Activated naive CD4-positive, alpha-beta T cell treated with anti-CD3 and anti-CD28 coated beads, Interleukin-2, amount 50 U/mL, for 72 hours (primary cell): ENCODE measurements around the gene MEX3D. TPM values are rescaled to one million over a fixed set of nuclear protein-coding genes. Genes with fewer than 3 reads are reported as not detected.
"Not testable (repeated sequence)": the region's sequence is repeated elsewhere in the genome, so short reads cannot be mapped to it uniquely, and the experiment has no call there.

Source experiments
- ATAC-seq, 2 donors: fragments of 150-1000 bp; cut with Tn5 transposase; 2 replicates each; pipeline ENCODE4 v1.10.0; 2021; ENCODE audit warnings: mild to moderate bottlenecking in 2 of 2, moderate library complexity in 2 of 2
- DNase-seq, 2 donors: peaks; one replicate each; pipeline ENCODE4 v3.0.0; 2021 to 2022; ENCODE audit warnings: low spot score in 2 of 2
- H3K27ac Mint-ChIP-seq, 2 donors: one replicate each; pipeline ENCODE4 v1.8.0; 2022; ENCODE audit warnings: mild to moderate bottlenecking in 2 of 2, mixed read lengths in 2 of 2
- H3K36me3 Mint-ChIP-seq, 2 donors: one replicate each; pipeline ENCODE4 v1.8.0; 2022; ENCODE audit warnings: mixed read lengths in 2 of 2
- H3K9me3 Mint-ChIP-seq, 2 donors: one replicate each; pipeline ENCODE4 v1.8.0; 2022; ENCODE audit warnings: mixed read lengths in 2 of 2
- total RNA-seq, 2 donors: library from RNA; stranded (reverse); gene quantifications; one replicate each; pipeline ENCODE4 v1.2.3, GENCODE V29; 2022

MEX3D gene
- total RNA-seq, 2 donors from 2014 or later = 3.0 to 7.0 TPM

DNA sequence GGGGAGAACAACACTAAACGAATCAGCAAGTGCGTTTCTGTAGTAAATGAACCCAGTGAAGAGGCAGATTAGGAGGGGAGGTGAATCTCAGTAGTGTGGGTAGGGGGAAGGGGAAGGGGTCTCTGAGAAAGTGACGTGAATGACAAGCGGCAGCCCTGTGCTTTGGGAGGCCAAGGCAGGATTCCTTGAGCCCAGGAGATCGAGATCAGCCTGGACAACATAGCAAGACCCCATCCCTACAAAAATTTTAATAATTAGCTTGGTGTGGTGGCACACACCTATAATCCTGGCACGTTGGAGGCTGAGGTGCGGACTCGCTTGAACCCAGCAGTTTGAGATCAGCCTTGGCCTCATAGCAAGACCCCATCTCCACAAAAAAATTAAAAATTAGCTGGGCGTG, 36.1 kb downstream of the MEX3D start:
- H3K36me3 Mint-ChIP-seq = no peaks in the 10 kb centered on the region
- no peak for ATAC-seq
- H3K27ac Mint-ChIP-seq = no peak overlapping the region
- DNase-seq = no peak
- no peaks in the 10 kb centered on the region for H3K9me3 Mint-ChIP-seq

DNA sequence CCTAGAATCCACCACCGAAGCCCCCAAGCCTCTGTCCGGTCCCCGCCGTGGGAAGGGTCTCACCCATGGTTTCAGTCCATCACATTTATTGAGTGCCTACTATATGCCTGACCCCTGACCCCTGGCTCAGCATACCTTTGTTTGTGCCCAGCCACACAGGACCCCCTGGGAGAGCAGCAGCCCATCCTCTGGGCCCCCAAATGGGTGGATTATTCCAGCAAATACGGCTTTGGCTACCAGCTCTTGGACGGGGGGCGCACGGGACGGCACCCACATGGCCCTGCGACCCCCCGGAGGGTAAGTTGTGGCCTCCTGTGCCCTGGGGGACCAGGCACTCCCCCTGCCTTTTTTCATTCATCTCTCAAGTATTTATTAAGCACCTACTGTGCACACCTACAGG, 36.5 kb downstream of the MEX3D start:
- DNase-seq = no peak
- Mint-ChIP-seq H3K27ac (no peak overlapping the region), H3K36me3 (no peaks in the 10 kb centered on the region), H3K9me3 (no peaks in the 10 kb centered on the region)
- ATAC-seq = no peak

- H3K9me3 Mint-ChIP-seq, H3K27ac Mint-ChIP-seq, H3K36me3 Mint-ChIP-seq, ATAC-seq, DNase-seq: not testable (repeated sequence)
These were observed 37.3 kb downstream of the MEX3D start for GRCh38 chr19:1530856-1531255.

DNA sequence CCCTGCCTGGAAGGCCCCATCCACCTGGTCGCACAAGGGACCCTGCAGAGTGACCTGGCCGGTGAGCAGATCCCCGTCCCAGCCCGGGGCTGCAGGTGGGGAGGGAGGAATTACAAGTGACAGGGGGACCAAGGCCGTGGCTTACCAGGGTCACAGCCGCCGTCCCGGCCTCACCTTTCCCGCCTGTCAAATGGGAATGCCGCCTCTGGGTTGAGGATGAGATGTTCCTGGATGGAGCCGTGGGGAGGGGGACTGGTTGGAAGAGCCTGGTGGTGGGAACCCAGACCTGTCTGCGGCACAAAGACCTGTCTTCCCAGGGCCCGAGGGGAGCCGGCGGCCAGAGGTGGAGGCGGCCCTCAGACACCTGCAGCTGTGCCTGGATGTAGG, 38.7 kb downstream of the MEX3D start:
- no peak overlapping the region for H3K27ac Mint-ChIP-seq
- peaks cover 0 to 5% of the 10 kb centered on the region in 2 donors for H3K36me3 Mint-ChIP-seq
- ATAC-seq (no peak), DNase-seq (no peak)
- H3K9me3 Mint-ChIP-seq = no peaks in the 10 kb centered on the region

- DNase-seq (no peak), ATAC-seq (no peak)
- Mint-ChIP-seq H3K27ac (no peak overlapping the region), H3K9me3 (no peaks in the 10 kb centered on the region), H3K36me3 (peaks cover 0 to 7% of the 10 kb centered on the region in 2 donors)
These were observed 39.3 kb downstream of the MEX3D start for GRCh38 chr19:1528596-1529429.

DNA sequence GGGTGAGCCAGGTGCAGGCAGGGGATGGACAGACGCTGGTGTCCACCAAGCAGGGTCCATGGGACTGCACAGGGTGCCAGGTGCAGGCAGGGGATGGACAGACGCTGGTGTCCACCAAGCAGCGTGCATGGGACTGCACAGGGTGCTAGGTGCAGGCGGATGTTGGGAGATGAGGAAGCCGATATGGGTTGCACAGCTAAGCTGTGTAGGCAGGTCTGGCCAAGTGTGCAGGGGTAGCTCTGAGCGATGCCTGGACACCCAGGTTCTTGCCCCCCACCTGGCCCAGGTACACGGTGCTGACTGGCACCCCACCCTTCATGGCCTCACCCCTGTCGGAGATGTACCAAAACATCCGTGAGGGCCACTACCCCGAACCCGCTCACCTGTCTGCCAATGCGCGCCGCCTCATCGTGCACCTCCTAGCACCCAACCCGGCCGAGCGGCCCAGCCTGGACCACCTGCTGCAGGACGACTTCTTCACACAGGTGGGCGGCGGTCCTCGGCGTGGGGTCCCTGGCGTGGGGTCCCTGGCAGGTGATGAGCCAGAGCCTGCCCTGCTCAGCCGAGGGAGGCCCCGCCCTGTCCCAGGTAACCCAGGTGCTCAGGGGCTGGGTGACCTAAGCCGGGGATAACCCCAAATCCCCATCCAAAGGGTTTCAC, 40.3 kb downstream of the MEX3D start:
- ATAC-seq (no peak), DNase-seq (no peak)
- Mint-ChIP-seq H3K36me3 (peaks cover 0 to 7% of the 10 kb centered on the region in 2 donors), H3K27ac (no peak overlapping the region), H3K9me3 (no peaks in the 10 kb centered on the region)

DNA sequence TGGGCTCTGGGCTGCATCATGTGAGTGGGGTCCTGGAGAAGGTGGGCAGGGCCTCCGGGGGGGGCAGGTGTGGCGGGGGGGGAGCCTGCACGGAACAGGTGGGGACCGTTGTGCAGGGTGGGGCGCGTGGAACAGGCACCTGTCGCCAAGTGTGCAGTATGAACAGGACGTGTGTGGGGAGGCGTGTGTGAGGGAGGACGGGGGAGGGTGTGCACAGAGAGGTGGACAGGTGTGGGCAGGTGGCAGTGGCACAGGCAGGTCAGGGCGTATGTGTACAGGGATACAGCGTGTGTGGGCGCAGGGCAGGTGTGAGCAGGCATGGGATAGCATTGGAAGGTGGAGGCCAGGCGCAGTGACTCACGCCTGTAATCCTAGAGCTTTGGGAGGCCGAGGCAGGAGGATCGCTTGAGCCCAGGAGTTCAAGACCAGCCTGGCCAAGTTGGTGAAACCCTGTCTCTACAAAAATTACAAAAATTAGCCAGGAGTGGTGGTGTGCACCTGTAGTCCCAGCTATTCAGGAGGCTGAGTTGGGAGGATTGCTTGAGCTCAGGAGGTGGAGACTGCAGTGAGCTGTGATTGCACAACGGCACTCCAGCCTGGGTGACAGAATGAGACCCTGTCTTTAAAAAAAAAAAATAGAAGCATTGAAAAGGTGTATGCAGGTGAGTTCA, 41.0 kb downstream of the MEX3D start:
- ATAC-seq = no peak
- no peak overlapping the region for H3K27ac Mint-ChIP-seq

DNA sequence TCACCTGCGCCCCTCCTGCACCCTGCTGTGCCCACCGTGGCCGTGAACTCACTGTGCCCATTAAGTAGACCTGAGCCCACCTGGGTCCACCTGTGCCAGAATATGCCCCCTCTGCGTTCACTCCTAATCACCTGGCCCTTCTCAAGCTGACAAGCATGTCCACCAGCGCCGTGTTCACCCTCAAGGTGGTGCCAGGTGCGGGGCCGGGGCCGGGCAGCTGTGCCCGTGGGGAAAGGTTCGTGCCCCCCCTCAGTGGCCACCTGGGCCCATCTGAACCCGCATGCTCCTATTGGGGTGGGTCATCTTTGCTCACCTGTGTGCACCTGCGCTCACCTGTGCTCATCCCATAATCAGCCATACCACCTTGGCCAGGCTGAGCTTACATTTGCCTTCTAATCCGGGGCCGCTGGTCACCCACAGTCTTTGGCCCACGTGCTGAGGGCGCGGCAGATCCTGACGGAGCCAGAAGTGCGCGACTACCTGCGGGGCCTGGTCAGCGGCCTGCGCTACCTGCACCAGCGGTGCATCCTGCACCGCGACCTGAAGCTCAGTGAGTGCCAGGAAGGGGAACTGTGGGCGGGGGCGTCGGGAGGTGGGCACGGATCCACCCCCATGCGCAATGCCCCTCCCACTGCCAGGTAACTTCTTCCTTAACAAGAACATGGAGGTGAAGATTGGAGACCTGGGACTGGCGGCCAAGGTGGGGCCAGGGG, 41.9 kb downstream of the MEX3D start:
- Mint-ChIP-seq H3K36me3 (peaks cover 0 to 7% of the 10 kb centered on the region in 2 donors), H3K9me3 (no peaks in the 10 kb centered on the region), H3K27ac (no peak overlapping the region)
- DNase-seq (no peak), ATAC-seq (no peak)

More for the DNA sequence above, 41.0 kb downstream of the MEX3D start:
- H3K36me3 Mint-ChIP-seq = peaks cover 0 to 7% of the 10 kb centered on the region in 2 donors
- DNase-seq = no peak
- H3K9me3 Mint-ChIP-seq = no peaks in the 10 kb centered on the region

DNA sequence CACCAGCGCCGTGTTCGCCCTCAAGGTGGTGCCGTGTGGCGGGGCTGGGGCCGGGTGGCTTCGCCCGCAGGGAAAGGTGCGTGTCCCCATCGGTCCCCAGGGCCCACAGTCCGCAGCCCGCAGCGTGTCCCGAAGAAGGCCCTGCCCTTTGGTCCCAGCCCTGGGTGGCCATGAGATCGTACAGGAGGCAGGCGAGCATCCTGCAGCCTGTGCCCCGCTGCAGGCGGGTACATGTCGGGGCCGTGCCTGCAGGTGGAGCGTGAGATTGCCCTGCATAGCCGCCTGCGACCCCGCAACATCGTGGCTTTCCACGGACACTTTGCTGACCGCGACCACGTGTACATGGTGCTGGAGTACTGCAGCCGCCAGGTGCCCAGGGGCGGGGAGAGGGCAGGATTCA, 42.8 kb downstream of the MEX3D start:
- no peak for ATAC-seq
- DNase-seq = no peak
- Mint-ChIP-seq H3K27ac (no peak overlapping the region), H3K36me3 (peaks cover 0 to 7% of the 10 kb centered on the region in 2 donors), H3K9me3 (no peaks in the 10 kb centered on the region)

DNA sequence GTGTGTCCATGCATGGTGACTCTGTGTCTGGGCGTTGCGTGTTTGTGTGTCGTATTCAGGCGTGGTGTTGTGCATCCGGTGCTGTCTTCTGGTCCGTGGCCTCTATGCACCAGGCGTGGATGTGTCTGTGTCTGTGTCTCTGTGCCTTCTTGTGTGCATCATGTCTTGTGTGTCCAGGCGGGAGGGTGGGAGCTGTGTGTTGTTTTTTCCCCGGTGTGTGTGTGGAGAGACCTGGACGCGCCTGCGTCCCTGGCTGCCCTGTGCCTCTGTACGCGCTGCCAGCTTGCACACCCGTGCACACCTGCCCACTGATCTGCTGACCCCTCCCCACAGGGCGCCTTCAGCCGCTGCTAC, 43.2 kb downstream of the MEX3D start:
- no peak overlapping the region for H3K27ac Mint-ChIP-seq
- ATAC-seq (no peak), DNase-seq (no peak)
- no peaks in the 10 kb centered on the region for H3K9me3 Mint-ChIP-seq
- peaks cover 0 to 7% of the 10 kb centered on the region in 2 donors for H3K36me3 Mint-ChIP-seq

- ATAC-seq (no peak), DNase-seq (no peak)
- Mint-ChIP-seq H3K27ac (no peak overlapping the region), H3K9me3 (no peaks in the 10 kb centered on the region), H3K36me3 (peaks cover 0 to 7% of the 10 kb centered on the region in 2 donors)
These were observed 43.7 kb downstream of the MEX3D start for GRCh38 chr19:1524287-1524971.

DNA sequence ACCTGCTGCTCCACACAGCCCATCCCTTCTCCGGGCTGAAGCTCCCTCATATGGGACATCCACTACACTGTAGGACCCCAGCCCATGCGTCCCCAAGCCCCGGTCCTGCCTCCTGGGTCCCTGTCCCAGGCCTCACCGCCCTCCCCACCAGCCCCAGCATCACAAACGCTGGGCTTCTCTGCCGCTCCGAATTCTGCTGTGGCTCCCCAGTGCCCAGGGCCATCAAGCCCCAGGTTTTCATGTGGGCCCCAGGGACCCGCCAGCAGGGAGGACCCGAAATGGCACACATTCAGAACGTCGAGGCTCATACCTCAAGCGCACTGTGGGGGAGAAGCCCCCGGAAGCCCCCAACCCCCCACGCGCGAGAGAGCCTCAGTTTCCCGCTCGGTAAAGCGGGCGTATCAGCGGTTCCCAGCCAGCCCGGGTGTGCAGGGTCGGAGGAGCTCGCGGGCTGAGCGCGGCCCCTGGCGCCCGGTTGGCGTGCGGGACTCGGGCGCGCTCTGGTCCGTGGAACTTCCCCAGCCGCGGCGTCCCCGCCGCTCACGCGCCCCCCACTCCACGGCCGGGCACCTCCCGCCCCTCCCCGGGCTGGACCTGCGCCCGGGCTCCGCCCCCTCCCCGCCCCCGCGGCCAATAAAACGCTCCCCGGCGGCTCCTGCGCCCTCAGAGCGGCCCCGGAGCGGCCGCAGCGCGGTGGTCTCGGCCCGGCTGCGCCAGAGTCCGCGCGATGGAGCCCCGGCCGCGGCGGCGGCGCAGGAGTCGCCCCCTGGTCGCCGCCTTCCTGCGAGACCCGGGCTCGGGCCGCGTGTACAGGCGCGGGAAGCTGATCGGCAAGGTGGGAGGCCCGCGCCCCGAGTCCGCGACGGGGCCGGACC, 44.5 kb downstream of the MEX3D start, which contains the start of gene PLK5:
Gene PLK5 (plus strand): TSS at position 666 of the 875 bp plus-strand sequence. CDS start 2,920 bp downstream, outside the sequence.
- no peaks in the 10 kb centered on the region for H3K9me3 Mint-ChIP-seq
- H3K27ac Mint-ChIP-seq = no peak within 1 kb of the TSS
- H3K36me3 Mint-ChIP-seq = peaks cover 0 to 7% of the 10 kb centered on the region in 2 donors
- DNase-seq (no peak), ATAC-seq (no peak)

DNA sequence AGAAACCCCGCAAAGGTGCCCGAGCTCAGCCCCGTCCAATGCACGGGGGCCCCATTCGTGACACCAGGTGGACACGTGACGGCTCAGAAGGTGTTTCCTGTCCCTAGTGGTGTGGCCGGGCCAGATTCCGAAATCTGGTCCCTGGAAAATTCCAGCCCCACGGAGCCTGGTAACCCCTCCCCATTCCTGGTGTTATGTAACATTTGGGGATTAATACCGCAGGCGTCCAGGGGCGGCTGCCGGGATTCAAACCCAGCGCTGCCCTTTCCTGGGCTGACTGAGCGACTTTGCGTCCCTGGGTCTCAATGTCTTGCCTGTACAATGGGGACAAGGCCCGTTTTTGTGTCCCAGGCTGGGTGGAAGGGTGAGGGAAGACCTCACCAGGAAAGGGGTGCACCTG, 45.3 kb downstream of the MEX3D start:
- H3K36me3 Mint-ChIP-seq = peaks cover 0 to 7% of the 10 kb centered on the region in 2 donors
- H3K27ac Mint-ChIP-seq = no peak overlapping the region
- no peak for ATAC-seq
- DNase-seq = no peak
- H3K9me3 Mint-ChIP-seq = no peaks in the 10 kb centered on the region

- no peak for ATAC-seq
- Mint-ChIP-seq H3K9me3 (no peaks in the 10 kb centered on the region), H3K27ac (no peak overlapping the region), H3K36me3 (peaks cover 0 to 7% of the 10 kb centered on the region in 2 donors)
- no peak for DNase-seq
These were observed 46.1 kb downstream of the MEX3D start for GRCh38 chr19:1522061-1522460.

DNA sequence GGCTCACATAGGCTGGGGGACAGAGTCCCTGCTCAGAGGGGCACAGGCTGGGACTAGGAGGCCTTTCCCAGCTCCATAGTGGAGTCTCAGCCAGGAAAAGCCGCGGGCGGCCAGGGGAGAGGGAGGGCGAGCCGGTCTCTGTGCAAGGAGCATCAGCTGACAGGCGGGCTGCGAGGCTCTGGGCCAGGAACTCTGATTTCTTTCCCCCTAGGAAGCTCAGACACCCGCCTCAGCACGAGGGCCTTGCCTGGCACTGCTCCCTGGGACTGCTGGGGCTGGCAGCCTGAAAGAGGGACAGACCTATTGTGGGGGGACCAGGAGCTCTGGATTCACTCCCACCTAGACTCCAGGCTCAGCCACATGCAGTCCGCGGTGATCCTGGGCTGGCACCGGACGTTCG, 46.5 kb downstream of the MEX3D start:
- ATAC-seq = no peak
- no peak for DNase-seq
- H3K9me3 Mint-ChIP-seq = no peaks in the 10 kb centered on the region

More for the DNA sequence above, 46.5 kb downstream of the MEX3D start:
- Mint-ChIP-seq H3K27ac (no peak overlapping the region), H3K36me3 (peaks cover 0 to 7% of the 10 kb centered on the region in 2 donors)
